Measurements from ENCODE around the gene RHOB. TPM values are rescaled to one million over a fixed set of nuclear protein-coding genes. Genes with fewer than 3 reads are reported as not detected.
A peak's percentile ranks its signal among the peaks of the same experiment; 100 is the strongest.

RHOB gene
- total and polyA plus RNA-seq, 2 of the 13 experiments (the other 11 are each of a cell fraction or from before 2014, with no cell fraction given) = 192 to 268 TPM

- TF ChIP-seq HCFC1 (IDR thresholded peaks at IDR 0.05; ENCODE audit: low read depth, low read length) (no peak), ZBTB43 (CRISPR knock-in tag; conservative IDR thresholded peaks at IDR 0.05) (no peak), GMEB2 (CRISPR knock-in tag; IDR thresholded peaks at IDR 0.05; ENCODE audit: low read depth) (no peak), ZNF570 (CRISPR knock-in tag; IDR thresholded peaks at IDR 0.05; ENCODE audit: borderline replicate concordance) (no peak), ZNF44 (CRISPR knock-in tag; IDR thresholded peaks at IDR 0.05) (no peak), ZNF572 (CRISPR knock-in tag; IDR thresholded peaks at IDR 0.05) (peak; percentile 72; the same call in 1 of the 2 replicates), ARHGAP35 (CRISPR knock-in tag; IDR thresholded peaks at IDR 0.05; ENCODE audit: borderline replicate concordance) (peak; percentile 73; the same call in 1 of the 2 replicates), ZNF263 (CRISPR knock-in tag; IDR thresholded peaks at IDR 0.05) (peak; percentile 40; the same call in 1 of the 2 replicates), POLR2AphosphoS5 (IDR thresholded peaks at IDR 0.05; ENCODE audit: low read depth, low read length) (peak; percentile 71), POLR2G (IDR thresholded peaks at IDR 0.05; ENCODE audit: low read depth, low read length) (peak; percentile 79), FOXP4 (CRISPR knock-in tag; IDR thresholded peaks at IDR 0.05) (0 out of 2 replicates have a peak, but pooled peaks have one; percentile 40), AHR (CRISPR knock-in tag; IDR thresholded peaks at IDR 0.05) (no peak), ATF2 (CRISPR knock-in tag; IDR thresholded peaks at IDR 0.05) (peak; percentile 37; the same call in 1 of the 2 replicates), ARID4A (CRISPR knock-in tag; IDR thresholded peaks at IDR 0.05; ENCODE audit: borderline replicate concordance) (peak; percentile 23; the same call in 1 of the 2 replicates), ELF3 (CRISPR knock-in tag; IDR thresholded peaks at IDR 0.05) (0 out of 2 replicates have a peak, but pooled peaks have one; percentile 4), HOXD1 (CRISPR knock-in tag; IDR thresholded peaks at IDR 0.05) (no peak), AGO2 (optimal IDR thresholded peaks at IDR 0.05; ENCODE audit: low read depth, low read length) (peak; percentile 100)
Measured at GRCh38 chr2:20447437-20448245, 767 bp downstream of the RHOB start (continued).
